ENCODE results near the gene AK6.

DNA sequence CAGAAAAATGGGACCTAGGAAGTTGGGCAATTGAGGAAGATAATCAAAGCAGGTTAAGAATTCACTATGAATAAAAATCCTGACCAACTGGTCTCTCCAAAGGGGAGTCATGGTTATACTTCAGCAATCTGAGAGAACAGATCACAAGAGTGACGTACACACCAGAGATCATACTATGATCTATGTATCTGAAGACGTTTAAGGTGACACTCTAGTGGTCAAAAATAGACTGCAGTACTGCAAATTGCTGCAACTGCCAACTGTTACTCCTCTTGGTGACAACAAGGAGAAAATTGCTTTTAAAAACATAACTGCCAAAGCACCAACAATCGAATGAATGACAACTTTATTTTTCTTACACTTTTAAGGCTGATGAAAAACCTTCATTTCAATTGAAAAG lies 4.9 kb downstream of the AK6 start:
- TF ChIP-seq, protein P1, sequence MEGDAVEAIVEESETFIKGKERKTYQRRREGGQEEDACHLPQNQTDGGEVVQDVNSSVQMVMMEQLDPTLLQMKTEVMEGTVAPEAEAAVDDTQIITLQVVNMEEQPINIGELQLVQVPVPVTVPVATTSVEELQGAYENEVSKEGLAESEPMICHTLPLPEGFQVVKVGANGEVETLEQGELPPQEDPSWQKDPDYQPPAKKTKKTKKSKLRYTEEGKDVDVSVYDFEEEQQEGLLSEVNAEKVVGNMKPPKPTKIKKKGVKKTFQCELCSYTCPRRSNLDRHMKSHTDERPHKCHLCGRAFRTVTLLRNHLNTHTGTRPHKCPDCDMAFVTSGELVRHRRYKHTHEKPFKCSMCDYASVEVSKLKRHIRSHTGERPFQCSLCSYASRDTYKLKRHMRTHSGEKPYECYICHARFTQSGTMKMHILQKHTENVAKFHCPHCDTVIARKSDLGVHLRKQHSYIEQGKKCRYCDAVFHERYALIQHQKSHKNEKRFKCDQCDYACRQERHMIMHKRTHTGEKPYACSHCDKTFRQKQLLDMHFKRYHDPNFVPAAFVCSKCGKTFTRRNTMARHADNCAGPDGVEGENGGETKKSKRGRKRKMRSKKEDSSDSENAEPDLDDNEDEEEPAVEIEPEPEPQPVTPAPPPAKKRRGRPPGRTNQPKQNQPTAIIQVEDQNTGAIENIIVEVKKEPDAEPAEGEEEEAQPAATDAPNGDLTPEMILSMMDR (conservative IDR thresholded peaks at IDR 0.05; ENCODE audit: low read depth, low read length) = peak; percentile 57
- no peak for TF ChIP-seq EZH2 (IDR thresholded peaks at IDR 0.05; ENCODE audit: low read length, unreplicated experiment)

Measured in PC-3 (cell line).